ENCODE data around the gene PDE4D. TPM values are rescaled to one million over a fixed set of nuclear protein-coding genes. Genes with fewer than 3 reads are reported as not detected.

PDE4D gene
- total and polyA plus RNA-seq, 11 donors = 5.2 to 68.3 (median 42.1) TPM

- no peak for ATAC-seq
- intact Hi-C loops (cut with DNase I) = no loop called here
Observed at GRCh38 chr5:59729820-59730219, 163.7 kb downstream of the PDE4D start.

GRCh38 chr5:59729357-59729756, 164.2 kb downstream of the PDE4D start:
- Histone ChIP-seq H3K4me1 (no peaks in the 10 kb centered on the region), H3K27me3 (no peaks in the 10 kb centered on the region), H3K9me3 (no peaks in the 10 kb centered on the region), H3K4me3 (no peak overlapping the region), H3K27ac (no peak overlapping the region), H3K36me3 (no peaks in the 10 kb centered on the region)
- no peak for ATAC-seq
- DNase-seq = no peak
- 95 to 98% (median 97%) methylated on average over 3 of the region's 3 CpGs for WGBS, 4 donors
- TF ChIP-seq CTCF (IDR thresholded peaks at IDR 0.05) (no peak), POLR2A (IDR thresholded peaks at IDR 0.05) (no peak)
- intact Hi-C loops (cut with DNase I) = no loop called here

More at GRCh38 chr5:59729820-59730219, 163.7 kb downstream of the PDE4D start:
- H3K4me1 ChIP-seq = no peaks in the 10 kb centered on the region
- TF ChIP-seq CTCF (IDR thresholded peaks at IDR 0.05) (no peak), POLR2A (IDR thresholded peaks at IDR 0.05) (no peak)
- no peaks in the 10 kb centered on the region for H3K27me3 ChIP-seq
- no peak overlapping the region for H3K4me3 ChIP-seq
- H3K9me3 ChIP-seq = no peaks in the 10 kb centered on the region
- H3K36me3 ChIP-seq = no peaks in the 10 kb centered on the region
- WGBS, 4 donors = 86 to 97% (median 92%) methylated on average over 2 of the region's 2 CpGs
- DNase-seq = no peak
- no peak overlapping the region for H3K27ac ChIP-seq

- no peaks in the 10 kb centered on the region for H3K9me3 ChIP-seq
- ATAC-seq (no peak), DNase-seq (no peak)
- intact Hi-C loops (cut with DNase I) = no loop called here
- WGBS, 4 donors = 45 to 59% (median 53%) methylated on average over 1 of the region's 1 CpG
- no peaks in the 10 kb centered on the region for H3K36me3 ChIP-seq
- no peak overlapping the region for H3K4me3 ChIP-seq
- TF ChIP-seq POLR2A (IDR thresholded peaks at IDR 0.05) (no peak), CTCF (IDR thresholded peaks at IDR 0.05) (no peak)
- peak overlapping the region in 1 of 12 donors; percentile 15 for H3K27ac ChIP-seq
- H3K4me1 ChIP-seq = no peaks in the 10 kb centered on the region
- no peaks in the 10 kb centered on the region for H3K27me3 ChIP-seq
Observed at GRCh38 chr5:59728356-59728755, 165.2 kb downstream of the PDE4D start.

- no peaks in the 10 kb centered on the region for H3K9me3 ChIP-seq
- H3K36me3 ChIP-seq = no peaks in the 10 kb centered on the region
- H3K27ac ChIP-seq = peak overlapping the region in 1 of 12 donors; percentile 15
- no peak for ATAC-seq
- H3K27me3 ChIP-seq = no peaks in the 10 kb centered on the region
- 90 to 93% (median 91%) methylated on average over 2 of the region's 2 CpGs for WGBS, 4 donors
- no peak for DNase-seq
- H3K4me1 ChIP-seq = no peaks in the 10 kb centered on the region
- intact Hi-C loops (cut with DNase I) = no loop called here
- TF ChIP-seq CTCF (IDR thresholded peaks at IDR 0.05) (no peak), POLR2A (IDR thresholded peaks at IDR 0.05) (no peak)
- no peak overlapping the region for H3K4me3 ChIP-seq
Observed at GRCh38 chr5:59727186-59727585, 166.3 kb downstream of the PDE4D start.

Data from heart left ventricle (tissue), 16 donors.